Measurements from ENCODE around the gene GAL3ST3. TPM values are rescaled to one million over a fixed set of nuclear protein-coding genes. Genes with fewer than 3 reads are reported as not detected.

GAL3ST3 gene
- total and polyA plus RNA-seq, 2 experiments from 2014 or later, result 15.6 to 63.4 TPM

DNA sequence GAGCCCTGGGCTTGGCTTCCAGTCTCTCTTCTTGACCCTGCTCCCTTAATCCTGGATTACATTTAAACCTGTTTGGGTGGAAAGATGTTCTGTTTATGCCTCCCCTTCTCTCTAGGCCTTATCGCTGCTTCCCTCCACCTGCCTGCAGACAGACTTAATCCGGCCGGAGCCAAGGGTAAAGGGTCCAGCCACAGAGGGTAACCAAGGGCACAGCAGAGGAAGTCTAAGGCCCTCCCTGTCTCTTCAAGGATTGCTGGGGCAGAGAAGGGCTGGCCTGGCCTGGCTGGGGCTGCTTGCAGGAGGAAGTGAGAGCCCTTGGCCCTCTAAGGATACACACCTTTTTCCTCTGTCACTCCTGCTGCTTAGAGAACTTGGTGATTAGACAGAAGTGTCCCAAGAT, 2.1 kb downstream of the GAL3ST3 start (continued):
- TF ChIP-seq, protein P1, sequence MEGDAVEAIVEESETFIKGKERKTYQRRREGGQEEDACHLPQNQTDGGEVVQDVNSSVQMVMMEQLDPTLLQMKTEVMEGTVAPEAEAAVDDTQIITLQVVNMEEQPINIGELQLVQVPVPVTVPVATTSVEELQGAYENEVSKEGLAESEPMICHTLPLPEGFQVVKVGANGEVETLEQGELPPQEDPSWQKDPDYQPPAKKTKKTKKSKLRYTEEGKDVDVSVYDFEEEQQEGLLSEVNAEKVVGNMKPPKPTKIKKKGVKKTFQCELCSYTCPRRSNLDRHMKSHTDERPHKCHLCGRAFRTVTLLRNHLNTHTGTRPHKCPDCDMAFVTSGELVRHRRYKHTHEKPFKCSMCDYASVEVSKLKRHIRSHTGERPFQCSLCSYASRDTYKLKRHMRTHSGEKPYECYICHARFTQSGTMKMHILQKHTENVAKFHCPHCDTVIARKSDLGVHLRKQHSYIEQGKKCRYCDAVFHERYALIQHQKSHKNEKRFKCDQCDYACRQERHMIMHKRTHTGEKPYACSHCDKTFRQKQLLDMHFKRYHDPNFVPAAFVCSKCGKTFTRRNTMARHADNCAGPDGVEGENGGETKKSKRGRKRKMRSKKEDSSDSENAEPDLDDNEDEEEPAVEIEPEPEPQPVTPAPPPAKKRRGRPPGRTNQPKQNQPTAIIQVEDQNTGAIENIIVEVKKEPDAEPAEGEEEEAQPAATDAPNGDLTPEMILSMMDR (conservative IDR thresholded peaks at IDR 0.05; ENCODE audit: low read depth in 2 of 2), result no peak
- TF ChIP-seq EZH2 (IDR thresholded peaks at IDR 0.05; ENCODE audit: low read depth, unreplicated experiment) (no peak), JUNB (IDR thresholded peaks at IDR 0.05; ENCODE audit: unreplicated experiment) (no peak), CREB1 (CRISPR knock-in tag; IDR thresholded peaks at IDR 0.05; ENCODE audit: low read depth) (no peak), POLR2AphosphoS5 (IDR thresholded peaks at IDR 0.05; ENCODE audit: low read depth) (no peak), NANOG (IDR thresholded peaks at IDR 0.05; ENCODE audit: borderline replicate concordance) (no peak), EZH2phosphoT487 (IDR thresholded peaks at IDR 0.05; ENCODE audit: unreplicated experiment) (no peak), ZNF114 (CRISPR knock-in tag; IDR thresholded peaks at IDR 0.05) (no peak), STAT1 (IDR thresholded peaks at IDR 0.05; ENCODE audit: unreplicated experiment) (no peak)
- TF ChIP-seq, protein P2, sequence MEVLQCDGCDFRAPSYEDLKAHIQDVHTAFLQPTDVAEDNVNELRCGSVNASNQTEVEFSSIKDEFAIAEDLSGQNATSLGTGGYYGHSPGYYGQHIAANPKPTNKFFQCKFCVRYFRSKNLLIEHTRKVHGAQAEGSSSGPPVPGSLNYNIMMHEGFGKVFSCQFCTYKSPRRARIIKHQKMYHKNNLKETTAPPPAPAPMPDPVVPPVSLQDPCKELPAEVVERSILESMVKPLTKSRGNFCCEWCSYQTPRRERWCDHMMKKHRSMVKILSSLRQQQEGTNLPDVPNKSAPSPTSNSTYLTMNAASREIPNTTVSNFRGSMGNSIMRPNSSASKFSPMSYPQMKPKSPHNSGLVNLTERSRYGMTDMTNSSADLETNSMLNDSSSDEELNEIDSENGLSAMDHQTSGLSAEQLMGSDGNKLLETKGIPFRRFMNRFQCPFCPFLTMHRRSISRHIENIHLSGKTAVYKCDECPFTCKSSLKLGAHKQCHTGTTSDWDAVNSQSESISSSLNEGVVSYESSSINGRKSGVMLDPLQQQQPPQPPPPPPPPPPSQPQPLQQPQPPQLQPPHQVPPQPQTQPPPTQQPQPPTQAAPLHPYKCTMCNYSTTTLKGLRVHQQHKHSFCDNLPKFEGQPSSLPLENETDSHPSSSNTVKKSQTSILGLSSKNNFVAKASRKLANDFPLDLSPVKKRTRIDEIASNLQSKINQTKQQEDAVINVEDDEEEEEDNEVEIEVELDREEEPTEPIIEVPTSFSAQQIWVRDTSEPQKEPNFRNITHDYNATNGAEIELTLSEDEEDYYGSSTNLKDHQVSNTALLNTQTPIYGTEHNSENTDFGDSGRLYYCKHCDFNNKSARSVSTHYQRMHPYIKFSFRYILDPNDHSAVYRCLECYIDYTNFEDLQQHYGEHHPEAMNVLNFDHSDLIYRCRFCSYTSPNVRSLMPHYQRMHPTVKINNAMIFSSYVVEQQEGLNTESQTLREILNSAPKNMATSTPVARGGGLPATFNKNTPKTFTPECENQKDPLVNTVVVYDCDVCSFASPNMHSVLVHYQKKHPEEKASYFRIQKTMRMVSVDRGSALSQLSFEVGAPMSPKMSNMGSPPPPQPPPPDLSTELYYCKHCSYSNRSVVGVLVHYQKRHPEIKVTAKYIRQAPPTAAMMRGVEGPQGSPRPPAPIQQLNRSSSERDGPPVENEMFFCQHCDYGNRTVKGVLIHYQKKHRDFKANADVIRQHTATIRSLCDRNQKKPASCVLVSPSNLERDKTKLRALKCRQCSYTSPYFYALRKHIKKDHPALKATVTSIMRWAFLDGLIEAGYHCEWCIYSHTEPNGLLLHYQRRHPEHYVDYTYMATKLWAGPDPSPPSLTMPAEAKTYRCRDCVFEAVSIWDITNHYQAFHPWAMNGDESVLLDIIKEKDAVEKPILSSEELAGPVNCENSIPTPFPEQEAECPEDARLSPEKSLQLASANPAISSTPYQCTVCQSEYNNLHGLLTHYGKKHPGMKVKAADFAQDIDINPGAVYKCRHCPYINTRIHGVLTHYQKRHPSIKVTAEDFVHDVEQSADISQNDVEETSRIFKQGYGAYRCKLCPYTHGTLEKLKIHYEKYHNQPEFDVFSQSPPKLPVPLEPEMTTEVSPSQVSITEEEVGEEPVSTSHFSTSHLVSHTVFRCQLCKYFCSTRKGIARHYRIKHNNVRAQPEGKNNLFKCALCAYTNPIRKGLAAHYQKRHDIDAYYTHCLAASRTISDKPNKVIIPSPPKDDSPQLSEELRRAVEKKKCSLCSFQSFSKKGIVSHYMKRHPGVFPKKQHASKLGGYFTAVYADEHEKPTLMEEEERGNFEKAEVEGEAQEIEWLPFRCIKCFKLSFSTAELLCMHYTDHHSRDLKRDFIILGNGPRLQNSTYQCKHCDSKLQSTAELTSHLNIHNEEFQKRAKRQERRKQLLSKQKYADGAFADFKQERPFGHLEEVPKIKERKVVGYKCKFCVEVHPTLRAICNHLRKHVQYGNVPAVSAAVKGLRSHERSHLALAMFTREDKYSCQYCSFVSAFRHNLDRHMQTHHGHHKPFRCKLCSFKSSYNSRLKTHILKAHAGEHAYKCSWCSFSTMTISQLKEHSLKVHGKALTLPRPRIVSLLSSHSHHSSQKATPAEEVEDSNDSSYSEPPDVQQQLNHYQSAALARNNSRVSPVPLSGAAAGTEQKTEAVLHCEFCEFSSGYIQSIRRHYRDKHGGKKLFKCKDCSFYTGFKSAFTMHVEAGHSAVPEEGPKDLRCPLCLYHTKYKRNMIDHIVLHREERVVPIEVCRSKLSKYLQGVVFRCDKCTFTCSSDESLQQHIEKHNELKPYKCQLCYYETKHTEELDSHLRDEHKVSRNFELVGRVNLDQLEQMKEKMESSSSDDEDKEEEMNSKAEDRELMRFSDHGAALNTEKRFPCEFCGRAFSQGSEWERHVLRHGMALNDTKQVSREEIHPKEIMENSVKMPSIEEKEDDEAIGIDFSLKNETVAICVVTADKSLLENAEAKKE (CRISPR knock-in tag; IDR thresholded peaks at IDR 0.05), result no peak
